Astrocyte (in vitro differentiated cells and primary cell): ENCODE results near the gene FOXB1. TPM values are rescaled to one million over a fixed set of nuclear protein-coding genes. Genes with fewer than 3 reads are reported as not detected.

Experiments
- DNase-seq: peaks from one replicate; pipeline ENCODE4 v3.0.0-alpha.2; 2010; ENCODE audit warnings: low read depth
- FAIRE-seq: peaks from 2 replicates; lab custom pipeline; 2011; peaks lifted over from hg19 to GRCh38; lab: Jason Lieb, UNC
- H2AFZ ChIP-seq: 2 replicates; pipeline ENCODE4 v1.6.0; 2012; ENCODE audit warnings: low read depth, low read length, inconsistent platforms
- H3K27ac ChIP-seq: 2 replicates; pipeline ENCODE4 v1.5.1; 2011; ENCODE audit warnings: low read depth, low read length, inconsistent platforms
- H3K27me3 ChIP-seq: 2 replicates; pipeline ENCODE4 v1.6.0; 2011; ENCODE audit warnings: low read length, inconsistent platforms; ENCODE audit not compliant: insufficient read depth
- H3K36me3 ChIP-seq: 2 replicates; pipeline ENCODE4 v1.5.1; 2011; ENCODE audit warnings: low read length, inconsistent platforms; ENCODE audit not compliant: insufficient read depth
- H3K4me1 ChIP-seq: 2 replicates; pipeline ENCODE4 v1.5.1; 2011; ENCODE audit warnings: low read length, inconsistent platforms; ENCODE audit not compliant: insufficient read depth
- H3K4me2 ChIP-seq: 2 replicates; pipeline ENCODE4 v1.6.0; 2012; ENCODE audit warnings: low read length, inconsistent platforms
- H3K4me3 ChIP-seq: 2 replicates; pipeline ENCODE4 v1.5.1; 2011; ENCODE audit warnings: low read depth, mild to moderate bottlenecking, low read length, inconsistent platforms; ENCODE audit not compliant: insufficient read depth
- H3K79me2 ChIP-seq: 2 replicates; pipeline ENCODE4 v1.6.0; 2012; ENCODE audit warnings: mild to moderate bottlenecking, low read length, inconsistent platforms; ENCODE audit not compliant: insufficient read depth
- H3K9ac ChIP-seq: 2 replicates; pipeline ENCODE4 v1.6.0; 2012; ENCODE audit warnings: mild to moderate bottlenecking, low read length, inconsistent platforms
- H3K9me3 ChIP-seq: 2 replicates; pipeline ENCODE4 v1.5.1; 2012; ENCODE audit warnings: low read depth, mild to moderate bottlenecking, low read length, inconsistent platforms; ENCODE audit not compliant: insufficient read depth
- H4K20me1 ChIP-seq: 2 replicates; pipeline ENCODE4 v1.6.0; 2012; ENCODE audit warnings: low read length, inconsistent platforms; ENCODE audit not compliant: insufficient read depth
- H3K27ac Mint-ChIP-seq: one replicate; pipeline ENCODE4 v1.8.0; 2021; ENCODE audit warnings: mild to moderate bottlenecking, mixed read lengths; ENCODE audit not compliant: unreplicated experiment
- H3K27me3 Mint-ChIP-seq: one replicate; pipeline ENCODE4 v1.8.0; 2021; ENCODE audit warnings: low read depth, mixed read lengths; ENCODE audit not compliant: unreplicated experiment
- H3K36me3 Mint-ChIP-seq: one replicate; pipeline ENCODE4 v1.8.0; 2021; ENCODE audit warnings: low read depth, mixed read lengths; ENCODE audit not compliant: unreplicated experiment
- H3K4me1 Mint-ChIP-seq: one replicate; pipeline ENCODE4 v1.8.0; 2021; ENCODE audit warnings: low read depth, mixed read lengths; ENCODE audit not compliant: unreplicated experiment
- H3K4me3 Mint-ChIP-seq: one replicate; pipeline ENCODE4 v1.8.0; 2021; ENCODE audit warnings: mild to moderate bottlenecking, moderate library complexity, mixed read lengths; ENCODE audit not compliant: unreplicated experiment
- H3K9me3 Mint-ChIP-seq: one replicate; pipeline ENCODE4 v1.8.0; 2021; ENCODE audit warnings: mild to moderate bottlenecking, mixed read lengths; ENCODE audit not compliant: unreplicated experiment
- CTCF ChIP-seq: IDR thresholded peaks from 2 replicates; pipeline ENCODE4 v1.5.1; 2011; ENCODE audit warnings: low read depth, mild to moderate bottlenecking, inconsistent platforms, low read length, moderate library complexity; ENCODE audit not compliant: insufficient read depth
- EZH2 ChIP-seq: IDR thresholded peaks from 2 replicates; pipeline ENCODE4 v1.6.1; 2012; ENCODE audit warnings: mild to moderate bottlenecking, low read length, inconsistent platforms; ENCODE audit not compliant: insufficient read depth
- total RNA-seq: library from RNA; stranded (reverse); gene quantifications from 2 replicates; pipeline ENCODE4 v1.2.1, GENCODE V29; 2021

Gene FOXB1
- total RNA-seq, 1 donor from 2014 or later, result 1.3 TPM

- Histone ChIP-seq H3K79me2 (no peaks in the 10 kb centered on the region), H3K4me3 (no peak overlapping the region), H3K4me1 (peaks cover 21% of the 10 kb centered on the region), H4K20me1 (peaks cover 4% of the 10 kb centered on the region), H3K27ac (no peak overlapping the region), H3K9ac (no peak overlapping the region), H3K4me2 (no peak overlapping the region), H2AFZ (no peak overlapping the region), H3K9me3 (no peaks in the 10 kb centered on the region), H3K36me3 (no peaks in the 10 kb centered on the region), H3K27me3 (peaks cover 97% of the 10 kb centered on the region)
- no peak overlapping the region for H3K27ac Mint-ChIP-seq
- peaks cover 10% of the 10 kb centered on the region for H3K4me1 Mint-ChIP-seq
- FAIRE-seq, result no peak
- H3K36me3 Mint-ChIP-seq, result no peaks in the 10 kb centered on the region
- no peak for DNase-seq
- no peak for TF ChIP-seq EZH2
- no peak for TF ChIP-seq CTCF
- H3K27me3 Mint-ChIP-seq, result peaks cover 79% of the 10 kb centered on the region
- peak overlapping the region; percentile 17 for H3K4me3 Mint-ChIP-seq
- H3K9me3 Mint-ChIP-seq, result peaks cover 8% of the 10 kb centered on the region
These were observed 3.1 kb upstream of the FOXB1 start for GRCh38 chr15:60000824-60001609.

GRCh38 chr15:60001610-60002527 is 2.2 kb upstream of the FOXB1 start:
- Histone ChIP-seq H2AFZ (no peak overlapping the region), H3K27ac (no peak overlapping the region), H4K20me1 (peaks cover 4% of the 10 kb centered on the region), H3K4me1 (peaks cover 27% of the 10 kb centered on the region), H3K79me2 (no peaks in the 10 kb centered on the region), H3K4me2 (no peak overlapping the region), H3K36me3 (no peaks in the 10 kb centered on the region), H3K27me3 (peaks cover 97% of the 10 kb centered on the region), H3K4me3 (no peak overlapping the region), H3K9ac (no peak overlapping the region), H3K9me3 (no peaks in the 10 kb centered on the region)
- Mint-ChIP-seq H3K9me3 (peaks cover 8% of the 10 kb centered on the region), H3K36me3 (no peaks in the 10 kb centered on the region), H3K27me3 (peaks cover 75% of the 10 kb centered on the region), H3K4me1 (peaks cover 16% of the 10 kb centered on the region), H3K27ac (no peak overlapping the region), H3K4me3 (peak overlapping the region; percentile 47)
- TF ChIP-seq EZH2 (peak; percentile 85), CTCF (no peak)
- DNase-seq, result no peak
- no peak for FAIRE-seq
